ENCODE data around the gene GLE1.

Gene GLE1

GRCh38 chr9:128575469-128575868 lies 71.0 kb downstream of the GLE1 start:
- Histone ChIP-seq H3K27ac (replicated peaks) (no peak overlapping the region), H3K4me3 (replicated peaks; ENCODE audit: insufficient read depth, low read length) (no peak overlapping the region), H3K27me3 (ENCODE audit: insufficient read depth, poor library complexity, severe bottlenecking) (no peaks in the 10 kb centered on the region)
- no peak for DNase-seq (ENCODE audit: low read depth in 1 of 2, low spot score in 1 of 2)
- TF ChIP-seq POLR2AphosphoS5 (IDR thresholded peaks at IDR 0.05; ENCODE audit: low read depth) (no peak), REST (IDR thresholded peaks at IDR 0.05; ENCODE audit: insufficient replicate concordance, low read depth) (no peak), GABPA (IDR thresholded peaks at IDR 0.05; ENCODE audit: low read depth) (no peak), CTCF (IDR thresholded peaks at IDR 0.05; ENCODE audit: insufficient read depth, low read length) (no peak), SPI1 (IDR thresholded peaks at IDR 0.05; ENCODE audit: borderline replicate concordance, low read depth) (no peak)

GRCh38 chr9:128575916-128576315 lies 71.4 kb downstream of the GLE1 start:
- Histone ChIP-seq H3K27me3 (ENCODE audit: insufficient read depth, poor library complexity, severe bottlenecking) (no peaks in the 10 kb centered on the region), H3K27ac (replicated peaks) (no peak overlapping the region)
- TF ChIP-seq SPI1 (IDR thresholded peaks at IDR 0.05; ENCODE audit: borderline replicate concordance, low read depth) (no peak), GABPA (IDR thresholded peaks at IDR 0.05; ENCODE audit: low read depth) (no peak), CTCF (IDR thresholded peaks at IDR 0.05; ENCODE audit: insufficient read depth, low read length) (no peak), REST (IDR thresholded peaks at IDR 0.05; ENCODE audit: insufficient replicate concordance, low read depth) (no peak), POLR2AphosphoS5 (IDR thresholded peaks at IDR 0.05; ENCODE audit: low read depth) (no peak)

GRCh38 chr9:128577206-128577605 lies 72.7 kb downstream of the GLE1 start:
- no peaks in the 10 kb centered on the region for H3K27me3 ChIP-seq (ENCODE audit: insufficient read depth, poor library complexity, severe bottlenecking)
- TF ChIP-seq POLR2AphosphoS5 (IDR thresholded peaks at IDR 0.05; ENCODE audit: low read depth) = no peak
- no peak overlapping the region for H3K4me3 ChIP-seq (replicated peaks; ENCODE audit: insufficient read depth, low read length)
- DNase-seq (ENCODE audit: low read depth in 1 of 2, low spot score in 1 of 2) = no peak
- no peak overlapping the region for H3K27ac ChIP-seq (replicated peaks)

More at GRCh38 chr9:128575916-128576315, 71.4 kb downstream of the GLE1 start:
- no peak for DNase-seq (ENCODE audit: low read depth in 1 of 2, low spot score in 1 of 2)
- no peak overlapping the region for H3K4me3 ChIP-seq (replicated peaks; ENCODE audit: insufficient read depth, low read length)

- Histone ChIP-seq H3K27ac (replicated peaks) (no peak overlapping the region), H3K27me3 (ENCODE audit: insufficient read depth, poor library complexity, severe bottlenecking) (no peaks in the 10 kb centered on the region), H3K4me3 (replicated peaks; ENCODE audit: insufficient read depth, low read length) (no peak overlapping the region)
- no peak for DNase-seq (ENCODE audit: low read depth in 1 of 2, low spot score in 1 of 2)
- no peak for TF ChIP-seq SPI1 (IDR thresholded peaks at IDR 0.05; ENCODE audit: borderline replicate concordance, low read depth)
- TF ChIP-seq POLR2AphosphoS5 (IDR thresholded peaks at IDR 0.05; ENCODE audit: low read depth) = no peak
- no peak for TF ChIP-seq REST (IDR thresholded peaks at IDR 0.05; ENCODE audit: insufficient replicate concordance, low read depth)
- no peak for TF ChIP-seq CTCF (IDR thresholded peaks at IDR 0.05; ENCODE audit: insufficient read depth, low read length)
- no peak for TF ChIP-seq GABPA (IDR thresholded peaks at IDR 0.05; ENCODE audit: low read depth)
Observed at GRCh38 chr9:128579194-128579593, 74.7 kb downstream of the GLE1 start.

Data from HL-60 (cell line).